ENCODE measurements around the gene ACSM5.

The ACSM5 gene

DNA sequence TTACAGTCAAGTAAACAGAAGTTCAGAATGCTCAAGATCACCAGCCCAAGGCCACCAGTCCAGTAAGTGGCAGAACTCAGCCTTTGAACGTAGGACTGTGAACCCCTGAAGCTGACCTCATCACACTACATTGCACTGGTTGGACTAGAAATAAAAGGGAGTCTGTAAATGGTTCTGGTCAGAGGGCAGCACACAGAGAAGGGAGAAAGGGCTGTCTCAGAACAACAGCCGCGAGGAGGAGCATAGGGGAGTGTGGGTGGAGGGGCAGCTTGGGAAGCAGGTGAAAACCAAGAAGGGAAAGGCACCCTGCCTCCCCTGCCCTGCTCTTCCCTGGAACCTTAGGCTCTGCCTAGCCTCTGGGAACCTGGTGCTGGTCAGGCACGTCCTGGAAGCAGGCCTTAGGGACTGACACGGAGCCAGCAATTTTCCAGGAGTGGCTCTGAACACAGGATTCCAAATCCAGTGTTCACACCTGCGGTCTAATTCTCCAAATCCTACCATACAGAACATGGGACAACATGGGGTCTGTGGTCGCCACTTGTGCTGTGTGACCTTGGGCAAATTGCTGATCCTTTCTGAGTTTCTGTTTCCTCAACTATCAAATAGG is 11.8 kb upstream of the ACSM5 start:
- DNase-seq (ENCODE audit: low read depth): no peak
- no peak overlapping the region for H3K4me3 ChIP-seq (ENCODE audit: low read depth, low read length)
- TF ChIP-seq, protein P1, sequence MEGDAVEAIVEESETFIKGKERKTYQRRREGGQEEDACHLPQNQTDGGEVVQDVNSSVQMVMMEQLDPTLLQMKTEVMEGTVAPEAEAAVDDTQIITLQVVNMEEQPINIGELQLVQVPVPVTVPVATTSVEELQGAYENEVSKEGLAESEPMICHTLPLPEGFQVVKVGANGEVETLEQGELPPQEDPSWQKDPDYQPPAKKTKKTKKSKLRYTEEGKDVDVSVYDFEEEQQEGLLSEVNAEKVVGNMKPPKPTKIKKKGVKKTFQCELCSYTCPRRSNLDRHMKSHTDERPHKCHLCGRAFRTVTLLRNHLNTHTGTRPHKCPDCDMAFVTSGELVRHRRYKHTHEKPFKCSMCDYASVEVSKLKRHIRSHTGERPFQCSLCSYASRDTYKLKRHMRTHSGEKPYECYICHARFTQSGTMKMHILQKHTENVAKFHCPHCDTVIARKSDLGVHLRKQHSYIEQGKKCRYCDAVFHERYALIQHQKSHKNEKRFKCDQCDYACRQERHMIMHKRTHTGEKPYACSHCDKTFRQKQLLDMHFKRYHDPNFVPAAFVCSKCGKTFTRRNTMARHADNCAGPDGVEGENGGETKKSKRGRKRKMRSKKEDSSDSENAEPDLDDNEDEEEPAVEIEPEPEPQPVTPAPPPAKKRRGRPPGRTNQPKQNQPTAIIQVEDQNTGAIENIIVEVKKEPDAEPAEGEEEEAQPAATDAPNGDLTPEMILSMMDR (IDR thresholded peaks at IDR 0.05; ENCODE audit: low read depth, low read length, missing control alignments): no peak
- in situ Hi-C loops (cut with HindIII; ENCODE audit: low sequenced_read_pairs): loop anchor here (25.0 kb wide), 1 partner anchor 485 kb away; no protein-coding TSS in a partner anchor

GRCh38 chr16:20398603-20399002 is 10.7 kb upstream of the ACSM5 start:
- in situ Hi-C loops (cut with HindIII; ENCODE audit: low sequenced_read_pairs): loop anchor here (25.0 kb wide), 1 partner anchor 486 kb away; no protein-coding TSS in a partner anchor
- TF ChIP-seq, protein P1 (IDR thresholded peaks at IDR 0.05; ENCODE audit: low read depth, low read length, missing control alignments): no peak
- no peak for DNase-seq (ENCODE audit: low read depth)
- no peak overlapping the region for H3K4me3 ChIP-seq (ENCODE audit: low read depth, low read length)

DNA sequence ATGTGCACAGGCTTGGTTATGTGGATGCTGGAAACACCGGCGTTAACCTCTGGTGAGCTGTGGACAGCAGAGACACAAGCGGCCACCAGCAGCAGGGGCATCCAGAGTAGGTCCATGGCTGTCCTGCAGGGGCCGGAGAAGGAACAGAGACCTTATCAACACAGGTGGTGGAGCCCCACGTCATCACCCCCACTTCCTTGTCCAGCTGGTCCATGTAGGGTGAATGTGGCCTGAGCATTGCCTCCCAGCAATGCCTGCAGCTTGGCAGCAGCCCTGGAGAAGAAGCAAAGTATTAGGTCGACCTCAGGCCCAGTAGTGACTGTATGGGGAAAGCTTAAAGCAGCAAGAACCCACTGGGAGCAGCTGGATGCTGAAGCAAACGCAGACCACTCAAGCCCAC is 10.1 kb upstream of the ACSM5 start:
- no peak for DNase-seq (ENCODE audit: low read depth)
- TF ChIP-seq, protein P1 (IDR thresholded peaks at IDR 0.05; ENCODE audit: low read depth, low read length, missing control alignments): no peak
- in situ Hi-C loops (cut with HindIII; ENCODE audit: low sequenced_read_pairs): loop anchor here (25.0 kb wide), 1 partner anchor 487 kb away; no protein-coding TSS in a partner anchor
- no peak overlapping the region for H3K4me3 ChIP-seq (ENCODE audit: low read depth, low read length)

GRCh38 chr16:20401066-20401465 is 8.3 kb upstream of the ACSM5 start:
- in situ Hi-C loops (cut with HindIII; ENCODE audit: low sequenced_read_pairs): no loop called here
- DNase-seq (ENCODE audit: low read depth): no peak
- H3K4me3 ChIP-seq (ENCODE audit: low read depth, low read length): no peak overlapping the region
- TF ChIP-seq, protein P1 (IDR thresholded peaks at IDR 0.05; ENCODE audit: low read depth, low read length, missing control alignments): no peak

DNA sequence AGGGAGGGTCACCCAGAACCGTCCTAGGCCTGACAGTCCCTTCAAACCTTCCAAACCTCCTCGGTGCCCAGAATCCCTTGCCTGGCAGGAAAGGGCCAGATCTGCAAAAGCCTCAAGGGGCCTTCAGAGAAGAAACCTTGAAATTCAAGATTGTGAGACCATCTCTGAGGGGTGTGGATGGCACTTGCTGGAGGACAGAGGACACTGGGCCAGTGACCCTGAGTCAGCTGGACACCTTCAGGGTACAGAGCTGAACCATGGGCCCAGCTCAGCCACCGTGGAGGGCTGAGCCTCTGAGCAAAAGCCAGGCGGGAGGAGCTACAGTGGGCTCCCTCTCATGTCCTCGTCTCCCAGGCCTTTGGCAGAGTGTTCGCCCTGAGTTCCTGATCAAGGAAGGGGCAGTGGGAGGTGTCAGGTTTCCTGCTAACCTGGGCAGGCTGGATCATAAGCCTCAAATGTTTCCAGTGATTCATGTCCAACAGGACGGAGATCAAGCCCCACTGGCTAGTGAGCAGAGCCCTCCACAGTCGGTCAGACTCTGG is 7.8 kb upstream of the ACSM5 start:
- in situ Hi-C loops (cut with HindIII; ENCODE audit: low sequenced_read_pairs): no loop called here
- TF ChIP-seq, protein P1 (IDR thresholded peaks at IDR 0.05; ENCODE audit: low read depth, low read length, missing control alignments): no peak
- H3K4me3 ChIP-seq (ENCODE audit: low read depth, low read length): no peak overlapping the region
- no peak for DNase-seq (ENCODE audit: low read depth)

DNA sequence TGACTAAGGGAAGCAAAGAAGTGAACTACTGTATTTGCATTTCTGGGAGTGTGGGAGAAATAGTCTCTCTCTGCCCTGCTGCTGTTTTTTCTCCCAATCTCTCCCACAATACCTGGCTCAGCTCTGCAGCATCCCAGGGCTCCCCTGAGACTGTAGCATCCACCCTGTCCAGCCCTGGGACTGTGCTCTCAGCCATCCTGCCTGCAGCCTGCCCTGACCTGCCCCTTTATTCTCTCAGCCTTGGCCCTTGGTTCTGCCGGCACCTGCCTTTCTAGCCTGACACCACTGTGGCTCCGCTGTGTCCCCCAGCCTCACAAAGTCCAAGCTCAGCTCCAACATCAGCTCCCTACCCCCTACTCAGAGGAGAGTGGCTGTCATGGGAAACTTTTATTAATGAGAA is 6.7 kb upstream of the ACSM5 start:
- H3K4me3 ChIP-seq (ENCODE audit: low read depth, low read length): no peak overlapping the region
- in situ Hi-C loops (cut with HindIII; ENCODE audit: low sequenced_read_pairs): no loop called here
- TF ChIP-seq, protein P1 (IDR thresholded peaks at IDR 0.05; ENCODE audit: low read depth, low read length, missing control alignments): no peak
- no peak for DNase-seq (ENCODE audit: low read depth)
